ENCODE measurements around the gene LRGUK.

Gene LRGUK

DNA sequence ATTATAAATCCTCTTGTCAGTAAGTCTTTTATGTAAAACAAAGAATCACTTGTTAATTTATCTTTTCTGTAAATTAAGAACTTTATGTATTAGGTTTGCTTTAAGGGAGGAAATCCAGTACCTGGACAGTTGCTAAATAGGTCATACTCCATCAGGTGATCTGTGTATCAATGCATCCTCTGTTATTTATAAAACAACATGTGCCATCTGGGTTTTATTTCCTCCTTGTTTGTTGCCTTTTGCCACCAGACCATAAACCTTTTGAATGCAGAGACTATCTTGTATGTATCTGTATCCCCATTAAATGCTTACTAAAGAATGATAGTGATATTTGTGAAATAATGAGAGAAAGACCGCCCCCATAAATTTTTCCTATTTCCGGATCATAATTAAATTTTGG is 119.6 kb downstream of the LRGUK start:
- Histone ChIP-seq H3K9me2 (ENCODE audit: low read depth, low read length) (no peaks in the 10 kb centered on the region), H3F3A (ENCODE audit: insufficient read depth, low read length) (no peaks in the 10 kb centered on the region), H3K27me3 (ENCODE audit: insufficient read depth, low read length) (no peaks in the 10 kb centered on the region), H3K79me2 (ENCODE audit: insufficient read depth, low read length) (no peaks in the 10 kb centered on the region), H3K9me3 (ENCODE audit: low read length) (no peaks in the 10 kb centered on the region), H3K36me3 (ENCODE audit: insufficient read depth, low read length) (no peaks in the 10 kb centered on the region), H3K4me3 (ENCODE audit: low read depth, low read length, poor library complexity, severe bottlenecking) (peak overlapping the region; percentile 34), H2AFZ (ENCODE audit: low read length) (peak overlapping the region; percentile 32), H3K4me1 (ENCODE audit: insufficient read depth, low read length, severe bottlenecking) (peaks cover 60% of the 10 kb centered on the region), H3K9ac (ENCODE audit: low read length) (peak overlapping the region; percentile 63), H4K20me1 (ENCODE audit: insufficient read depth, low read length) (no peaks in the 10 kb centered on the region), H3K27ac (ENCODE audit: low read depth, low read length, poor library complexity, severe bottlenecking) (peak overlapping the region; percentile 93), H3K4me2 (ENCODE audit: low read length) (peak overlapping the region; percentile 61)
- TF ChIP-seq, protein P1, sequence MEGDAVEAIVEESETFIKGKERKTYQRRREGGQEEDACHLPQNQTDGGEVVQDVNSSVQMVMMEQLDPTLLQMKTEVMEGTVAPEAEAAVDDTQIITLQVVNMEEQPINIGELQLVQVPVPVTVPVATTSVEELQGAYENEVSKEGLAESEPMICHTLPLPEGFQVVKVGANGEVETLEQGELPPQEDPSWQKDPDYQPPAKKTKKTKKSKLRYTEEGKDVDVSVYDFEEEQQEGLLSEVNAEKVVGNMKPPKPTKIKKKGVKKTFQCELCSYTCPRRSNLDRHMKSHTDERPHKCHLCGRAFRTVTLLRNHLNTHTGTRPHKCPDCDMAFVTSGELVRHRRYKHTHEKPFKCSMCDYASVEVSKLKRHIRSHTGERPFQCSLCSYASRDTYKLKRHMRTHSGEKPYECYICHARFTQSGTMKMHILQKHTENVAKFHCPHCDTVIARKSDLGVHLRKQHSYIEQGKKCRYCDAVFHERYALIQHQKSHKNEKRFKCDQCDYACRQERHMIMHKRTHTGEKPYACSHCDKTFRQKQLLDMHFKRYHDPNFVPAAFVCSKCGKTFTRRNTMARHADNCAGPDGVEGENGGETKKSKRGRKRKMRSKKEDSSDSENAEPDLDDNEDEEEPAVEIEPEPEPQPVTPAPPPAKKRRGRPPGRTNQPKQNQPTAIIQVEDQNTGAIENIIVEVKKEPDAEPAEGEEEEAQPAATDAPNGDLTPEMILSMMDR (IDR thresholded peaks at IDR 0.05; ENCODE audit: low read length): no peak
- TF ChIP-seq EZH2 (IDR thresholded peaks at IDR 0.05; ENCODE audit: borderline replicate concordance, low read length): no peak

DNA sequence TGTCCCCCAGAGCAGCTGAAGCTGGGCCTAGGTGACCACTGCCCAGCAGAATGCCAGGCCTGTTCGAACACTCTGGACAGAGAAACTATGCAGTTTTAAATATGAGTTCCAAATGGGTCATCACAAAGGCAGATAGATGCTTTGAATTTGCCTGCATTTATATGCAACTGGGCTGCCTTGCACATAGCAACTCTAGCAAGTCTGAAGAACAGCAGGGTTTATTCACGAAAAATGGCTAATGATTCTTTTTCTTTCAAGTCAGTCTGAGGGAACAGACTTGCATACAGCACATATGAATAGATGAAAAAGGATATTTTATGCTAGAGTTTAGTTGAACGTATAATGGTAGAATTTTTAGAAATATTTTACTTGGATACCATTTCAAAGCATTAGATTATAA is 121.1 kb downstream of the LRGUK start:
- no peaks in the 10 kb centered on the region for H3K79me2 ChIP-seq (ENCODE audit: insufficient read depth, low read length)
- H3K36me3 ChIP-seq (ENCODE audit: insufficient read depth, low read length): no peaks in the 10 kb centered on the region
- peaks cover 60% of the 10 kb centered on the region for H3K4me1 ChIP-seq (ENCODE audit: insufficient read depth, low read length, severe bottlenecking)
- no peaks in the 10 kb centered on the region for H4K20me1 ChIP-seq (ENCODE audit: insufficient read depth, low read length)
- H3K27ac ChIP-seq (ENCODE audit: low read depth, low read length, poor library complexity, severe bottlenecking): peak overlapping the region; percentile 93
- H3K27me3 ChIP-seq (ENCODE audit: insufficient read depth, low read length): no peaks in the 10 kb centered on the region
- H3F3A ChIP-seq (ENCODE audit: insufficient read depth, low read length): no peaks in the 10 kb centered on the region
- H3K9me2 ChIP-seq (ENCODE audit: low read depth, low read length): no peaks in the 10 kb centered on the region
- TF ChIP-seq EZH2 (IDR thresholded peaks at IDR 0.05; ENCODE audit: borderline replicate concordance, low read length): no peak
- TF ChIP-seq, protein P1 (IDR thresholded peaks at IDR 0.05; ENCODE audit: low read length): no peak
- H3K4me2 ChIP-seq (ENCODE audit: low read length): peak overlapping the region; percentile 26; the same call in 1 of the 2 replicates
- H3K4me3 ChIP-seq (ENCODE audit: low read depth, low read length, poor library complexity, severe bottlenecking): no peak overlapping the region
- peak overlapping the region; percentile 11; the same call in 1 of the 2 replicates for H2AFZ ChIP-seq (ENCODE audit: low read length)
- H3K9ac ChIP-seq (ENCODE audit: low read length): peak overlapping the region; percentile 11; the same call in 1 of the 2 replicates
- no peaks in the 10 kb centered on the region for H3K9me3 ChIP-seq (ENCODE audit: low read length)

DNA sequence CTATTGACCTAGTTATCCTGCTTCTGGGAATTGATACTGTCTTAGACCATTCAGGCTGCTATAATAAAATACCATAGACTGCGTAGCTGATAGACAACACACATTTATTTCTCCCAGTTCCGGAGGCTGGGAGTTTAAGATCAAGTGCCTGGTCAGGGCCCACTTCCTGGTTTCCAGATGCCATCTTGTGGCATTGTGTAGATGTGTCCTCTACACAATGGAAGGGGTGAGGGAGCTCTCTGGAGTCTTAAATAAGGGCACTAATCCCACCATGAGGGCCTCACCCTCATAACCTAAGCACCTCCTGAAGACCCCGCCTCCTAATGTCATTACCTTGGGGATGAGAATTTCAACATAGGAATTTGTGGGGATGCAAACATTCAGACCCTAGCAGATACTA is 127.2 kb downstream of the LRGUK start:
- Histone ChIP-seq H3F3A (ENCODE audit: insufficient read depth, low read length) (no peaks in the 10 kb centered on the region), H3K79me2 (ENCODE audit: insufficient read depth, low read length) (no peaks in the 10 kb centered on the region), H3K9me2 (ENCODE audit: low read depth, low read length) (no peaks in the 10 kb centered on the region), H3K4me3 (ENCODE audit: low read depth, low read length, poor library complexity, severe bottlenecking) (no peak overlapping the region), H3K36me3 (ENCODE audit: insufficient read depth, low read length) (no peaks in the 10 kb centered on the region), H3K9me3 (ENCODE audit: low read length) (0 out of 2 replicates have a peak, but pooled peaks cover 4% of the 10 kb centered on the region), H3K9ac (ENCODE audit: low read length) (no peak overlapping the region), H4K20me1 (ENCODE audit: insufficient read depth, low read length) (no peaks in the 10 kb centered on the region), H3K27me3 (ENCODE audit: insufficient read depth, low read length) (no peaks in the 10 kb centered on the region), H3K4me2 (ENCODE audit: low read length) (no peak overlapping the region), H2AFZ (ENCODE audit: low read length) (no peak overlapping the region), H3K4me1 (ENCODE audit: insufficient read depth, low read length, severe bottlenecking) (peaks cover 24% of the 10 kb centered on the region), H3K27ac (ENCODE audit: low read depth, low read length, poor library complexity, severe bottlenecking) (no peak overlapping the region)
- no peak for TF ChIP-seq EZH2 (IDR thresholded peaks at IDR 0.05; ENCODE audit: borderline replicate concordance, low read length)
- TF ChIP-seq, protein P1 (IDR thresholded peaks at IDR 0.05; ENCODE audit: low read length): peak; percentile 56; the same call in 1 of the 2 replicates

Data from OCI-LY1 (cell line).